Fibroblast of pulmonary artery (primary cell): ENCODE measurements around the gene TAF6.

ENCODE experiments used
- DNase-seq: peaks from one replicate; pipeline ENCODE4 v3.0.0-alpha.2; 2010; ENCODE audit warnings: low read depth
- H3K4me3 ChIP-seq: replicated peaks from 2 replicates; pipeline ENCODE4 v1.5.1; 2011; ENCODE audit warnings: low read depth, mild to moderate bottlenecking, control low read depth, low read length, moderate library complexity
- TF ChIP-seq, protein P1 (sequence below): IDR thresholded peaks from 2 replicates; pipeline ENCODE4 v1.5.1; 2011; ENCODE audit warnings: mild to moderate bottlenecking, control low read depth, low read length, inconsistent platforms; ENCODE audit errors: missing control alignments

The TAF6 gene

GRCh38 chr7:100065452-100066186 lies 53.5 kb downstream of the TAF6 start:
- no peak overlapping the region for H3K4me3 ChIP-seq
- DNase-seq: peak; percentile 94
- TF ChIP-seq, protein P1, sequence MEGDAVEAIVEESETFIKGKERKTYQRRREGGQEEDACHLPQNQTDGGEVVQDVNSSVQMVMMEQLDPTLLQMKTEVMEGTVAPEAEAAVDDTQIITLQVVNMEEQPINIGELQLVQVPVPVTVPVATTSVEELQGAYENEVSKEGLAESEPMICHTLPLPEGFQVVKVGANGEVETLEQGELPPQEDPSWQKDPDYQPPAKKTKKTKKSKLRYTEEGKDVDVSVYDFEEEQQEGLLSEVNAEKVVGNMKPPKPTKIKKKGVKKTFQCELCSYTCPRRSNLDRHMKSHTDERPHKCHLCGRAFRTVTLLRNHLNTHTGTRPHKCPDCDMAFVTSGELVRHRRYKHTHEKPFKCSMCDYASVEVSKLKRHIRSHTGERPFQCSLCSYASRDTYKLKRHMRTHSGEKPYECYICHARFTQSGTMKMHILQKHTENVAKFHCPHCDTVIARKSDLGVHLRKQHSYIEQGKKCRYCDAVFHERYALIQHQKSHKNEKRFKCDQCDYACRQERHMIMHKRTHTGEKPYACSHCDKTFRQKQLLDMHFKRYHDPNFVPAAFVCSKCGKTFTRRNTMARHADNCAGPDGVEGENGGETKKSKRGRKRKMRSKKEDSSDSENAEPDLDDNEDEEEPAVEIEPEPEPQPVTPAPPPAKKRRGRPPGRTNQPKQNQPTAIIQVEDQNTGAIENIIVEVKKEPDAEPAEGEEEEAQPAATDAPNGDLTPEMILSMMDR: no peak

- DNase-seq: no peak
- TF ChIP-seq, protein P1: no peak
These were observed 55.0 kb downstream of the TAF6 start for GRCh38 chr7:100064162-100064561.

GRCh38 chr7:100063376-100063775 lies 55.8 kb downstream of the TAF6 start:
- H3K4me3 ChIP-seq: no peak overlapping the region
- DNase-seq: no peak
- TF ChIP-seq, protein P1: no peak

More at GRCh38 chr7:100064162-100064561, 55.0 kb downstream of the TAF6 start:
- H3K4me3 ChIP-seq: no peak overlapping the region

- DNase-seq: no peak
- no peak overlapping the region for H3K4me3 ChIP-seq
- TF ChIP-seq, protein P1: no peak
These were observed 57.5 kb downstream of the TAF6 start for GRCh38 chr7:100061518-100062193.

GRCh38 chr7:100059251-100059739 lies 59.9 kb downstream of the TAF6 start:
- TF ChIP-seq, protein P1: no peak
- no peak overlapping the region for H3K4me3 ChIP-seq
- DNase-seq: no peak
